Measurements from ENCODE around the gene ETNPPL.

Gene ETNPPL

GRCh38 chr4:108786351-108786750 lies 23.5 kb upstream of the ETNPPL start:
- Mint-ChIP-seq H3K4me3 (no peak overlapping the region), H3K9me3 (no peaks in the 10 kb centered on the region), H3K27ac (no peak overlapping the region), H3K36me3 (ENCODE audit: low read depth) (no peaks in the 10 kb centered on the region), H3K4me1 (no peaks in the 10 kb centered on the region), H3K27me3 (ENCODE audit: low read depth) (no peaks in the 10 kb centered on the region)
- TF ChIP-seq CTCF (IDR thresholded peaks at IDR 0.05; ENCODE audit: unreplicated experiment in 3 of 3): no peak

DNA sequence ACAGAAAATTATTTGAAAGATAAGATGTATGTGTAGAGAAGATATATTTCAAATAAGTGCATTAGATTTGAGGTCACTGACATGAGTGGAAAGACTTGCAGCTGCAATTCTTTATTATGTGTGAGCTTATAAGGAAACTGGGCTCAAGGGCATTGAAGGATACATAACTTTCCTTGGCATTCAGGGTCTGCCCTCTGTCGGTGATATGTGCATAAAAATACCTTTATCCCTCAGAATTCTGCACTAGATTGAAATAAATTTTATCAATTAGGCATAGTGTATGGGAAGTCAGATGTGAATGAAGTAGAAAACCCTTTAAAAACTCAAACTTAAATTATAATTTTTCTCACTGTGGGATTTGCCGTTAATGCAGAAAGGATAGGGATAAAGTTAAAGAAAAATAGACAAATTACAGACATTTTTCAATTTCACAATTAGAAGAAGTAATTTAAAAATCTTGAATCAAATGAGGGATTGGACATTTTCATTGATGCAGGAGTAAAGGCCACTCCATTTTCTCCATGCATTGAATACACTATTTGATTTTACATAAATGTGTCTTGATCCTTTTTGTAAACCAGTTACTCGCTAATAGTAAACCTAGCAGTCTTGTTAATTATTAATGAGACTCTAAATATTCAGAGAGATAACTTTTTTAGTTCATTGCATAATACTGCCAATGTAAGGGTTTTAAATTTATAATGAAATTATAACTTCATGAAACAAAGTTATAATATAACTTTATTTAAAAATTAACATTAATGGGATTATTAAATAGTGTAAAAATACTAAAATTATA lies 21.0 kb upstream of the ETNPPL start:
- Mint-ChIP-seq H3K4me3 (no peak overlapping the region), H3K9me3 (no peaks in the 10 kb centered on the region)

DNA sequence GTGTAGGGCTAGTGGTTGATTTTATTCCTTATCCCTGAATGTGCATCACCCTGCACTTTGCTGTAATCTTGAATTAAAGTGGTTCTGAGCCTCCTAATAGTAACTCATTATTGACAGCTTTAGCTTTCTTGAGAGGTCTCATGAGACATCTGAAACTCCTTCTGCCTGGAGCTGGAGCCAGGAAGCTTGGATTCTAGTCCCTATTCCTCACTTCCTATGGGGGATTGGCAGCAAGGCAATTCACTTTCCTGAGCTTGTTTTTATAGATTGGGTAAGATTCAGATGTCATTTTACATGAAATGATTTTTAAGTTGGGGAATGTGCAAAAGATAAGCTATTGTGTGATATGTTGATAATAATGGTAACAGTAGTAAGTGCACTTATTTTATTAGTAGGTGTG lies 17.1 kb upstream of the ETNPPL start:
- Mint-ChIP-seq H3K36me3 (ENCODE audit: low read depth) (no peaks in the 10 kb centered on the region), H3K4me1 (no peaks in the 10 kb centered on the region), H3K27me3 (ENCODE audit: low read depth) (no peaks in the 10 kb centered on the region), H3K27ac (no peak overlapping the region), H3K9me3 (no peaks in the 10 kb centered on the region), H3K4me3 (no peak overlapping the region)
- TF ChIP-seq CTCF (IDR thresholded peaks at IDR 0.05; ENCODE audit: unreplicated experiment in 3 of 3): no peak

More for the DNA sequence above, 21.0 kb upstream of the ETNPPL start:
- Mint-ChIP-seq H3K27ac (no peak overlapping the region), H3K4me1 (no peaks in the 10 kb centered on the region), H3K36me3 (ENCODE audit: low read depth) (no peaks in the 10 kb centered on the region), H3K27me3 (ENCODE audit: low read depth) (no peaks in the 10 kb centered on the region)
- peak in 2 of 3 experiments; percentile 21 to 33 for TF ChIP-seq CTCF (IDR thresholded peaks at IDR 0.05; ENCODE audit: unreplicated experiment in 3 of 3)

GRCh38 chr4:108777388-108777787 lies 14.5 kb upstream of the ETNPPL start:
- no peak for TF ChIP-seq CTCF (IDR thresholded peaks at IDR 0.05; ENCODE audit: unreplicated experiment in 3 of 3)
- Mint-ChIP-seq H3K4me3 (no peak overlapping the region), H3K27me3 (ENCODE audit: low read depth) (no peaks in the 10 kb centered on the region), H3K9me3 (no peaks in the 10 kb centered on the region), H3K36me3 (ENCODE audit: low read depth) (no peaks in the 10 kb centered on the region), H3K4me1 (no peaks in the 10 kb centered on the region), H3K27ac (no peak overlapping the region)

DNA sequence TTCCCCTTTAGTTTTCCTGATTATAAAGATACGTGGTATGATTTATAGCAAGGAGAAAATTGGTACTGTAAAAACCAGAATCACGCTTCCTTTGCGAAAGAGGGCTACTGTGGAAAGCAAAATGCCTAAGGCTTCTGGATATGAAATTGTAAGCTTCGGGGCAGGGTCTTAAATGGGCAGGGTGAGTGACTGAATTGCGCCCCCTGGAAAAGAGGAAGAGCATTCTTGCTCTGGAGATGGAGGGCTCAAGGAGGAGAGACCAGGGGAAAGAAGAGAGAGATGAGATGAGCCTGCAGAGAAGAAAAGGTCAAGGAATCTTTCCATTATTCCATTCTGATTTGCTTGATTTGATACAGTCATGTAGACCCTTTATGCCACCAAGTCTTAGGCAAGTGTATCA lies 13.1 kb upstream of the ETNPPL start:
- Mint-ChIP-seq H3K4me3 (no peak overlapping the region), H3K27me3 (ENCODE audit: low read depth) (peaks cover 4% of the 10 kb centered on the region), H3K4me1 (no peaks in the 10 kb centered on the region), H3K9me3 (no peaks in the 10 kb centered on the region), H3K36me3 (ENCODE audit: low read depth) (no peaks in the 10 kb centered on the region), H3K27ac (no peak overlapping the region)
- TF ChIP-seq CTCF (IDR thresholded peaks at IDR 0.05; ENCODE audit: unreplicated experiment in 3 of 3): no peak

All from nephron (organoid).